Stimulated activated CD8-positive, alpha-beta memory T cell treated with anti-CD3 and anti-CD28 coated beads, Interleukin-12 subunit alpha, Interleukin-12 subunit beta, amount 100 ng/mL, for 1 hour (primary cell): Measurements from ENCODE around the gene PTBP3.
"Not testable (repeated sequence)": the region's sequence is repeated elsewhere in the genome, so short reads cannot be mapped to it uniquely, and the experiment has no call there.

Experiments
- DNase-seq: peaks from one replicate; pipeline ENCODE4 v3.0.0-alpha.2; 2020; ENCODE audit warnings: low read depth

Gene PTBP3

DNA sequence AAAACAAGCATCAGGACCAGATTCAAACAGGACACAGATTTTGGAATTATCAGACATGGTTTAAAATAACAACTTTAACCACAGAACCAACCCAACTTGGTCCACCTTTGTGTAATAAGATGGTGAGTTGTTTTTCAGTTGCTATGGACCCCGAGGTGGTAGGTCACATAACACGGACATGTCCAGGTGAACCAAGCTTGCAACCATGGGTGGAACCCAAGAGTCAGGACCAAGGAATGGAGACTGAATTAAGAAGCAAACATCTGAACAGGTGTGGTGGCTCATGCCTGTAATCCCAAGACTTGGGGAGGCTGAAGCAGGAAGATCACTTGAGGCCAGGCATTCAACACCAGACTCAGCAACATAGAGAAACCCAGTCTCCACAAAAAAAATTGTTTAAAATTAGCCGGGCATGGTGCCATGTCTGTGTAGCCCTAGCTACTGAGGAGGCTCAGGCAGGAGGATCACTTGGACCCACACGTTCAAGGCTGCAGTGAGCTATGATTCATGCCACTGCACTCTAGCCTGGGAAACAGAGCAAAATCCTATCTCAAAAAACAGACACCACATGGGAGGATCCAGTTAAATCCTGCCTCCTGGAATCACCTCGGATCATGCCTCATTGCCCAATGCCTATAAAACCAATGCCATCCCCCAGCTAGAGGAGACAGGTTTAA lies 10.6 kb downstream of the PTBP3 start:
- no peak for DNase-seq

DNA sequence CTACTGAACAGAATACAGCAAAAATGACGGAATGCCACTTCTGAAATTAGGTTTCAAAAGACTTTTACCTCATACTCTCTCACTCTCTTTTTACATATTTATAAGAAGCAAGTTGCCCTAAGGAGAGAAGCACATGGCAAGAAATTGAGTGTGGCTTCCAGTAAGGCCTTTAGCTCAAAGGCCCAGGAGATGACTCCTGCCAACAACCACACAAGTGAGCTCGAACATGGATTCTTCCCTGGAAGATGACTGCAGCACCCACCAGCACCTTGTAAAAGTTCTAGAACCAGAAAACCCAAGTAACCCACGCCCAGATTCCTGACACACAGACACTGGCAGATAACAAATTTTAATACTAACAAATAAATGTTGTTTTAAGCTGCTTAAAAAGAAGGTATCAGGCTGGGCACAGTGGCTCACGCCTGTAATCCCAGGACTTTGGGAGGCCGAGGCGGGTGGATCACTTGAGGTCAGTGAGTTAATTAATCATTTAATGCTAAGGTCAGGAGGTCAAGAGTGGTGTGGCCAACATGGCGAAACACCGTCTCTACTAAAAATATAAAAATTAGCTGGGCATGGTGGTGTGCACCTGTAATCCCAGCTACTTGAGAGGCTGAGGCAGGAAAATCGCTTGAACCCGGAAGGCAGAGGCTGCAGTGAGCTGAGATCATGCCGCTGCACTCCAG lies 17.0 kb downstream of the PTBP3 start:
- no peak for DNase-seq

DNA sequence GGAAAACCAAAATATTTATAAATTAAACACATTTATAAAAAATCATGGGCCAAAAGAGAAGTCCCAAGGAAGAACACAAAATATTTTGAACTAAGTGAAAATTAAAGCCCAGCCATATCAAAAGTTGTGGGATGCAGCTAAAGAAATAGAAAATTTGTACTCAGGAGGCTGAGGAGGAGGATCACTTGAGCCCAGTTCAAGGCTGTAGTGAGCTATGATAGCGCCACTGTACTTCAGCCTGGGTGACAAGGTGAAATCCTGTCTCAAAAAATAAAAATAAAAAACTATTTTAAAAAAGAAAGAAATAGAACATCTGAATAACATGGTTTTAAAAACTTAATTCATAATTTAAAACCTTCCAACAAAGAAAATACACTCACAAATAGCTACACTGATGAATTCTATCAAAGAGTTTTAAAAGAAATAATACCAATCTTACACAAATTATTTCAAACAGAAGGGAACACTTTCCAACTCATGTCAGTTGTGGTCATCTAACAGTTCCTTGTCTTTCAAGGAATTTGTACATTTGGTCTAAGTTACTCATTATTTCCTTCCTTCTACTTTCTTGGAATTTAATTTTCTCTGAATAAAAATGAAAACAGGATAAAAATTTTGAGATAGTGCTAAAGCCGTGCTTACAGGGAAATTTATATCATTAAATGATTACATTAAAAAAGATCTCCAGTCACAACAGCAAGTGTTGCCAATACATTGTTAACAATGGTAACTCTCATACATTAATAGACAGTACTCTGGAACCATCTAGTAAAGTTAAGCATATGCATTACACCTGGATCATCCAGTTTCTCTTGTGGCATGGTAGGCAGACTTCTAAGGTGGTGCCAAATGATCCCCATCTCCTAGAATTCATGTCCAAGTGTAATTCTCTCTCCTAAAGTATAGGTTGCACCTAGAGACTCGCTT lies 17.8 kb downstream of the PTBP3 start:
- DNase-seq = no peak

DNA sequence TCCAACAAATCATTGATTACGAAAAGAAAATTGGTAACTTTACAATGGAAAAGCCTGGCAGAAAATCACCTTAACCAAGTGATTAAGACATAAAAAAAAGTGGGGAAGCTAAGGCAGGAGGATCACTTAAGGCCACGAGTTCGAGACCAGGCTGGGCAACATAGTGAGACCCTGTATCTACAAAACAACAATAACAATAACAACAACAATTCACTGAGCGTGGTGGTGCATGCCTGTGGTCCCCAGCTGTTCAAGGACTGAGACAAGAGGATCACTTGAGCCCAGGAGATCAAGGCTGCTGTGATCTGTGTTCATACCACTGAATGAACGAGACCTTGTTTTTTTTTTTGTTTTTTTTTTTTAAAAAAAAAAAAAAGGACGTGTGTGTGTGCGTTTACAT lies 21.3 kb downstream of the PTBP3 start:
- no peak for DNase-seq

DNA sequence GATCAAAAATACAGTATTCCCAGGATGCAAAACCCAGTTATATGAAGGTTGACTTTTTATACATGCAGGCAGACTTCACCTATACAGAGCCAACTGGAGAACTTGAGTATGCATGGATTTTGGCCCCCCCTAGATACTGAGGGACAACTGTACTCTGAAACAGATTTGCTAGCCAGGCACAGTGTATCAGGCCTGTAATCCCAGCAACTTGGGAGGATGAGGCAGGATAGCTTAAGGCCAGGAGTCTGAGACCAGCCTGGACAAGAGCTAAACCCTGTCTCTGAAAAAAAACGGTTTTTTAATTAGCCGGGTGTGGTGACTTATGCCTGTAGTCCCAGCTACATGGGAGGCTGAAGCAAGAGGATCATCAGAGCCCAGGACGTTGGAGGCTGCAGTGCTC lies 21.9 kb downstream of the PTBP3 start:
- DNase-seq = no peak

DNA sequence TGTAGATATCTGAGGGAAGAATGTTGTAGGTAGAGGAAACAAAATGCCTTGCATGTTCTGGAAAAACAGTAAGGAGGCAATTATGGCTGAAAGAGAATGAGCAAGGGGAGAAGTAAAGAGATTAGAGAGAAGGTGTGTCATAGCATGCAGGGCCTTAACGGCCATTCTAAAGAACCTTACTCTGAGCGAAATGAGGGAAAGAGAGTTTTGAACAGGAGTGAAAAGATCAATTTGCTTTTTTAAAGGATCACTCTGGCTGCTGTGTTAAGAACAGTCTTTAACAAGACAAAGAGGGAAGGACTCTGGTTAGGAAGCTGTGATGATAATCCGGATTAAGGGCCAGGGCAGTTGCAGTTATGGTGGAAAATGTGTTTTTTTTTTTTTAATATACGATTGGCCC lies 22.6 kb downstream of the PTBP3 start:
- no peak for DNase-seq

GRCh38 chr9:112308588-112308987 lies 24.8 kb downstream of the PTBP3 start:
- no peak for DNase-seq

GRCh38 chr9:112301420-112301819 lies 32.0 kb downstream of the PTBP3 start:
- DNase-seq = no peak

DNA sequence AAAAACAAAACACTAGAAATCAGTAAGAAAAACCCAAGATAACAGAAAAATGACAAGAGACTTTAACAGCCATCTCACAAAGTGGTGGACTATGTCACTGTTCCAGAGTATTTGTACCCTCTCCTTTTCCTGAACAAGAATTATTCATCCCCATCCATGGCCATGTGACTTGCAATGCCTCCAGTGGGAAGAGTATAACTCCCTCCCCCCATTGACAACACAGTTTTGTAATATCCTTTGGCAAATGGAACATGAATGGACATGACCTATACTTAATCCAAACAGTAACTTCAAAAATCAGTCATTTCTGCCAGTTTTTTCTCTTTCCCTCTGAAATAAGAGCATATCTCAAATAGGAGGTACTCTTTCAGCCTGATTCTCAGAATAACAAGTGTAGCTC lies 33.9 kb downstream of the PTBP3 start:
- no peak for DNase-seq

GRCh38 chr9:112296929-112297328 lies 36.5 kb downstream of the PTBP3 start:
- no peak for DNase-seq

DNA sequence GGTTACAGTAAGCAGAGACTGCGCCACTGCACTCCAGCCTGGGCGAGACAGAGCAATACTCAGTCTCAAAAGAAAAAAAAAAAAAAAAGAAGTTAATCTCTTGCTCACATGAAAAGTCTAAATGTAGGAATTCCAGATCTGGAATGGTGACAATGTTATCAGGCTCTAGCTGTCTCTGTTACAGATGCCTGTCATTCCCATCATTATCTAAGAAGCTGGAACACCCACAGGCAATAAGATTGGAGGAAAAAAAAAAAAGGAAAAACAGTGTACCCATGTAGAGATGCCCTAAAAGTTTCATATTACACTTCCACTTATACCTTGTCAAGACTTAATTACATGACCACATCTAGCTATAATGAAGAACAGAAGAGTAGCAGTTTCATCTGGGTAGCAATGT lies 38.2 kb downstream of the PTBP3 start:
- no peak for DNase-seq

GRCh38 chr9:112288029-112288428 lies 45.4 kb downstream of the PTBP3 start:
- DNase-seq = no peak

- DNase-seq = no peak
Observed at GRCh38 chr9:112286926-112287325, 46.5 kb downstream of the PTBP3 start.

DNA sequence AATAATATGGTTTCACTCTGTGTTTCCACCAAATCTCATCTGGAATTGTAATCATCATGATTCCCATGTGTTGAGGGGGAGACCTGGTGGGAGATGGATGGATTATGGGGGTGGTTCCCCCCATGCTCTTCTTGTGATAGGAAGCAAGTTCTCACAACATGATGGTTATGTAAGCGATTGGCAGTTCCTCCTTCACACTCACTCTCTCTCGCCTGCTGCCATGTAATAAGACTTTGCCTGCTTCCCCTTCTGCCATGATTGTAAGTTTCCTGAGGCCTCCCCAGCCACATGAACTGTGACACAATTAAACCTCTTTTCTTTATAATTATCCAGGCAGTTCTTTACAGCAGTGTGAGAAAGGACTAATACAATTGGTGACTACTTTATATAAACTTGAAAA lies 48.4 kb downstream of the PTBP3 start:
- no peak for DNase-seq

DNA sequence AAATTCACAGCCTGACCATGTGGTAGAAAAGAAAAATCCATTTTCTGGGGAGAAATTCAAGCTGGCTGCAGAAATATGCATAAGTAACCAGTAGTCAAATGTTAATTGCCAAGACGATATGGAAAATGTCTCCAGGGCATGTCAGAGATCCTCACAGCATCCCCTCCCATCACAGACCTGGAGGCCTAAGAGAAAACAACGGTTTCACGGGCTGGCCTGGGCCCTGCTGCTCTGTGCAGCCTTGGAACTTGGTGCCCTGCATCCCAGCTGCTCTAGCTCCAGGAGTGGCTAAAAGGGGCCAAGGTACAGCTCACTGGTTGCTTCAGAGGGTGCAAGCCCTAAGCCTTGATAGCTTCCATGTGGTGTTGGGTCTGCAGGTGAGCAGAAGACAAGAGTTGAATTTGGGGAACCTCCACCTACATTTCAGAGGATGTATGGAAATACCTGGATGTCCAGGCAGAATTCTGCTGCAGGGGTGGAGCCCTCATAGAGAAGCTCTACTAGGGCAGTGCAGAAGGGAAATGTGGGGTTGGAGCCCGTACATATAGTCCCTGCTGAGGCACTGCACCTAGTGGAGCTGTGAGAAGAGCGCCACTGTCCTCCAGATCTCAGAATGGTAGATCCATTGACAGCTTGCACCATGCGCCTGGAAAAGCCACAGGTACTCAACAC lies 49.7 kb downstream of the PTBP3 start:
- DNase-seq = no peak

DNA sequence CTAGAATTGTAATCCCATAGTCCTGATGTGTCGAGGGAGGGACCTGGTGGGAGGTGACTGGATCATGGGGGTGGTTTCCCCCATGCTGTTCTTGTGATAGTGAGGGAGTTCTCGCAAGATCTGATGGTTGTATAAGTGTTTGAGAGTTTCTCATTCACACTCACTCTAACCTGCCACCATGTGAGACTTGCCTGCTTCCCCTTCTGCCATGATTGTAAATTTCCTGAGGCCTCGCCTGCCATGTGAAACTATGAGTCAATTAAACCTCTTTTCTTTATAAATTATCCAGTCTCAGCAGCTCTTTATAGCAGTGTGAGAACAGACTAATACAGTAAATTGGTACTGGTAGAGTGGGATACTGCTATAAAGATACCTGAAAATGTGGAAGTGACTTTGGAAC lies 50.6 kb downstream of the PTBP3 start:
- DNase-seq = not testable (repeated sequence)

DNA sequence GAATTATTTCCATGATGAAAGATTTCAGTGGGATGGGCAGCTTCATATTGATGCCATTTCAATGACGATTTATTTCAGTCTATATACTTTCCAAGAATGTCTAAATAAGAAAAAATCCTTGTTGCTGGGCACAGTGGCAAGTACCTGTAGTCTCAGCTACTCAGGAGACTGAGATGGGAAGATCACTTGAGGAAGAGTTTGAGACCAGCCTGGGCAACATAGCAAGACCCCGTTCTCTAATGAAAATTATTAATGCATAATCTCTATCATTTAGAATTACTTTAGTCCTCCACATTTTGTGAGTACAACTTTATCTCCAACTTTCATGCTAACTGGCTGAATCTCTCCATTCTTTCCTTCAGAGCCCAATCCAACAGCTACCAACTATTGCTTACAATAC lies 52.5 kb downstream of the PTBP3 start:
- no peak for DNase-seq

GRCh38 chr9:112279501-112279900 lies 53.9 kb downstream of the PTBP3 start:
- DNase-seq = no peak

DNA sequence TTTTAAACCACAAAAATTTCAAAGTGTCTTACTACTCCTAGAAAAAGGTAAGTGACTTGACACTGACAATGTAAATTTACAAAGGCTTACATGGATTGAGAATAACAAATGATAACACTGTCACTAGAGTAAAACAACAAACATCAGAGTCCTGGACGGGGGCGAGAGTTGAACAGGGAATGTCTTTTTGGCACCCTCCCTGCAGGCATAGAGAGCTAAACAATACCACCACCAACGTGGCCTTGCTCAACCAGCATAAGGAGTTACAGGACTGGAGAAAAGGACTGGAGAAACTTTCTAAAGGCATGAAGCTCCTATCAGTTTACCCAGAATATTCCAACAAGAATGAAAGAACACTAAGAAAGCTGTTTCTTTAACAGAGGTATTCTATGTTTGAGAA lies 55.3 kb downstream of the PTBP3 start:
- no peak for DNase-seq

- DNase-seq = no peak
Observed at GRCh38 chr9:112274600-112274999, 58.8 kb downstream of the PTBP3 start.

DNA sequence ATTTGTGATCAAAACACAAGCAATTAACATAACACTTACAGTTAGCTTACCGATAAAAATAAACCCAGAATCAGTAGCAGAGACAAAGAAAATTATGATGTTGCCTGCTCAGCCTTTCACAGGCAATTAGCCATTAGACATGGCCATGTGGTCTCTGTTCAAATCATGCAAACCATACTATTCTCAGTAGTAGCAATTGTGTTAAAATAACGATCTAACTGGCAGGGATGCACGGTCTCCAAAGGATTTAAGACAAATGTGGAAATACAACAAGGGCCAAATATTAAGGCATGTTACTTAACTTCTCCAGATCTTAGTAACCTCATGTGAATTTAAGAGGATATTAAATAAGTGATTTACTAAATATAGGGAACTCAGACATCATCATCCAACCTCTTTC lies 59.5 kb downstream of the PTBP3 start:
- no peak for DNase-seq

DNA sequence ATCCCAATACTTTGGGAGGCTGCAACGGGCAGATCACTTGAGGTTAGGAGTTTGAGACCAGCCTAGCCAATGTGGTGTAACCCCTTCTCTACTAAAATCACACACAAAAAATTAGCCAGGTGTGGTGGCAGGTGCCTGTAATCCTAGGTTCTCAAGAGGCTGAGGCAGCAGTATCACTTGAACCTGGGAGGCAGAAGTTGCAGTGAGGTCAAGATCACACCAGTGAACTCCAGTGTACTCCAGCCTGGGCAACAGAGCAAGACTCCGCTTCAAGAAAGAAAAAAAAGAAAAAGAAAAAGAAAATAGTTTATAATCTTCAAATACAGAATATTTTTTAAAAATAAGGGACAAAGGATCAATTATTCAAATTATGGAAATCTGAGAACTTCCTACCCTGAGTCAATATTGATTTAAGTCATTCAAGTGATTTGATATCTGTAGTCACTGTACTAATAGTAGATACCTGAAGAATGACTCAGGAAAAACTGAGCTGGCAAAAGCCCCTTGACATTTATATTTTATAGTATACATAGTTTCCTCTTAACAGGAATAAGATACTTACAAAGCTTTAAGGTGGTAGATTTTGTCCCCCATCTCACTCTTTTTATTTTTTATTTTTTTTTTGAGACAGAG lies 61.8 kb downstream of the PTBP3 start:
- no peak for DNase-seq
